NCI-H526 (cell line): ENCODE data around the gene FAM83E.
A peak's percentile ranks its signal among the peaks of the same experiment; 100 is the strongest.
"Not testable (repeated sequence)": the region's sequence is repeated elsewhere in the genome, so short reads cannot be mapped to it uniquely, and the experiment has no call there.

Experiments
- DNase-seq, 2 experiments: peaks; one replicate each; lab custom pipeline; 2025; lab: John Stamatoyannopoulos, UW

FAM83E gene

DNA sequence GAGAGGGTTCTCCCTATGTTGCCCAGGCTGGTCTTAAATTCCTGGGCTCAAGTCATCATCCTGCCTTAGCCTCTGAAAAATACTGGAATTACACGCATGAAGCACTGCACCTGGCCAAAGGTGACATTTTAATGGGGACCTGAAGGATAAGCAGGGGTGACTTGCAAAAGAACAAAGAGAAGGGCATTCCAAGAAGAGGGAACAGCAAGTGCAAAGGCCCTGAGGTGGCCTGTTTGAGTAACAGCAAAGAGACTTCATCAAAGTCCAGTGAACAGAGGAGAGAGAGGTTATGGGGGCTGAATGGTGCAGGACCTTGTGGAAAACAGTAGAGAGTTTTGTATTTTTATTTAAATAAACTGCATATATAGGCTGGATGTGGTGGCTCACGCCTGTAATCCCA lies 27.0 kb upstream of the FAM83E start:
- DNase-seq, result no peak

DNA sequence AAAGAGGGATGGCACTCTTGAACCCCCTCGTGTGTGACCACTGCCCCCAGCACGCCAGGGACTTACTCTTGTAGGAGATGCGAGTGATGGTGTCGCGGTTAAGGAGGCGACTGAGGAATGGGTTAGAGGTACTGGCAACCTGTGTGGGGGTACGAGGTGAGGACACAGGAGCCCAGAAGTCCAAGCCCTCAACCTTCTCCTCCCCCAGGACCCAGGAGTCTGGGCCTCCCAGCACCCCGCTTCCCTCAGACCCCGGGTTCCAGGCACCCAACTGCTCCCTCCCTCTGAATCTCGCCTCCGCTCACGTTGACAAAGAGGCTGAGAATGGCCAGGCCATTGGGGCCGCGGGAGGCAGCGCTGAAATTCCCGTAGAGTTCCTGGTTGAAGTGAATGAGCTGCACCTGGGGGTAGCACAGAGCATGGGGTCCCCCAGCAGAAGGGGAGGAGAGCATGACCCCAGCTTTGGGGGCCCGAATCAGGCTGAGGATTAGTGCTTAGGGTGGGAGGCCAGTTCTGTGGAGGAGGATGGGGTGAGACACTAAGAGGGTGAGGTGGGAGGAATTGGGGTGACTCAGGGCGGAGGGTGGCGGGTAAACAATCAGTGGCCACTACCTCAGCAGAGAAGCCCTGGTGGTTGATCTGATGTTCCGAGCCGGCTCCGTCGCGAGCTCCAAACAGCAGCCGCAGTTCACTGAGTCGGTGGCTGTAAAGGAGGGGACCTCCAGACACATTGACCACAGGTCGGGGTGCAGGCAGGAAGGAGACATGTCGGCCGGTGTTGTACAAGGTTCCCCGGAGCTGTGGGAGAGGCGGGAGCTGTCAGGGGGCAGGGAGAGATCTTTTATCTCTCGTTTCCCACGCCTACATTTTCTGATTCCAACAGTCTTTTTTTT lies 24.9 kb upstream of the FAM83E start:
- DNase-seq, result no peak

DNA sequence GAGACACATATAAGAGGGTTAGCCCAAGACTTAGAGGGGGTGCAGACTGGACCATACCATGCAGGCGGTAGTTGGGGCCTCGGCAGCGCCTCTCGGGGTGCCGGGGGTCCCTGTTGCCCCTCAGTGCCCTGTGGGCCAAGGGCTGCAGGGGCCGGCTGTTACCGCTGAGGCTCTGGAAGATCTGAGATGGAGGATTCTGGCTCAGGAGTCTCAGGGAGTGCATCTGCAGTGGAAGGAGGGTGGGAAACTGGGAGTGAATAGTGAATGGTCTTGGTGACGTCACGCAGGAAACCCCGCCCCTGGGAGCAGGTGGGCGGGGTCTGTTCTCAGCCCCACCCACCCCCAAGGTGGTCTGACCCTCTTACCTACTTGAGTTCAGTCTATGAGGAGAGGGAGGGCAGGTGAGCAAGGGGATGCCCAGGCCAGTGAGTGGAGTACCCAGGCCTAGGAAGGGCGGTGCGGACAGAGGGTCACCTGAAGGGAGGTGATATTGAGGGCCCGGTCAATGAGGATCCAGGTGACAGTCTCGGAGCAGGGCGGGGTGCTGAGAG lies 24.0 kb upstream of the FAM83E start:
- no peak for DNase-seq

DNA sequence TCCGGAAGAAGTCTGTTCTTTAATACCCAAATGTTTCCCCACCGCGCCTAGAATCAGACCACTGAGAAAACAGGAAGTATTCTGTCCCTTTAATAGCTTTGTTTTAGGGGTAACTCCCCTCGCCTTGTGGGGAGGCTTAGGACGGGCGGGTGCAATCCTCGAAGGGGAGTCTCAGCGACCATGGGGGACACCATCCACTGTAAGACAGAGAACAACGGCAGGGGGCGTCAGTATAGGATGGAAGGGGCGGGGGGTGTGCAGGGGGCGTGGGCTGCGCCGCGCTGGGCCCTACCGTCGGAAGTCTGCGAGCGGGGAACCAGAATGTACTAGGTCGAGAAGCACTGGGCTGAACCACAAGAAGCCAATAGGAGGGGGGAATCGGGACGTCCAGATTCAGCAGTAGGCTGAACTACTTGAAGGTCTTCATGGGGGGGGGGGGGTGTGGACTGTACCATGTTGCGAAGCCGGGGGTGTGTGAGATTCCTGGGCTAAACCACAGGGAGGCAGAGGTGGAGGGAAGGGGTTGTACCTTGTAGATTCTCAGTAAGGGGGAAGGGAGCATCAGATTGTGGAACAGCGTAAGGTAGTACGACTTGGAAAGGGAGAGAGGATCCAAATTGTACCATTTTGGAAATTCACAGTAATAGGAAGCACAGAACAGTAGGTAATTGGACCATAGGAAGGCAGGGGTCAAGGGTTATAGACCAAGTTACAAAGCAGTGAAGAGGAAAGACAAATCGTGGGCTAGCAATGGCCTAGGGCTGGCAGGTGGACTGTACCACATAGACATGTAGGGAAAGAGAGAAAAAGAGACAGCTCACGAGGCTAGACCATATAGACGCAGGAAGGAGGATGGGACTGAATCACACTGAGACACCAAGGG lies 23.3 kb upstream of the FAM83E start:
- peak; percentile 83 to 95 for DNase-seq

DNA sequence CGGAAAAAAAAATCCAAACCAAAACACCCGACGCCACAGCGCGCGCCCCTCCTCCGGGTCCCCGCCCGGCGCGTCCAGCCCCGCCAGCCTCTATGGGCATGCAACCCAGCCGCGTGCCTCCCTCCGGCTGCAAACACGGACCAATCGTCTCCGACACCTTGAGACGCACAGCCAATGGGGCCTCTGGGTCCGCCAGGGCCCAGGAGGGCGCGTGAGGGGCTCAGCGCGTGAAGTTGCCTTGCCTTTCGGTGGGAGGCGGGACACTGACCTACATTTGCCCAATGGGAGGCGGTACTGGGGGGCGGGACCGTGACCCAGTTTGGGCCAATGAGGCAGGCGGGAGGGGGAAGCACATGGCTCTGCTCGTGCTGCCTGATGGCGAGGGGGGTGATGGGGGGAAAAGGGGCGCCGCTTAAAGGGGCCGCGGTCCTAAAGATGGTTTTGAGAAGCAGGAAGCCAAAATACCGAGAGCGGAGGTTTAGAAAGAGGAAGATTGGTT lies 22.6 kb upstream of the FAM83E start:
- peak; percentile 99 for DNase-seq

DNA sequence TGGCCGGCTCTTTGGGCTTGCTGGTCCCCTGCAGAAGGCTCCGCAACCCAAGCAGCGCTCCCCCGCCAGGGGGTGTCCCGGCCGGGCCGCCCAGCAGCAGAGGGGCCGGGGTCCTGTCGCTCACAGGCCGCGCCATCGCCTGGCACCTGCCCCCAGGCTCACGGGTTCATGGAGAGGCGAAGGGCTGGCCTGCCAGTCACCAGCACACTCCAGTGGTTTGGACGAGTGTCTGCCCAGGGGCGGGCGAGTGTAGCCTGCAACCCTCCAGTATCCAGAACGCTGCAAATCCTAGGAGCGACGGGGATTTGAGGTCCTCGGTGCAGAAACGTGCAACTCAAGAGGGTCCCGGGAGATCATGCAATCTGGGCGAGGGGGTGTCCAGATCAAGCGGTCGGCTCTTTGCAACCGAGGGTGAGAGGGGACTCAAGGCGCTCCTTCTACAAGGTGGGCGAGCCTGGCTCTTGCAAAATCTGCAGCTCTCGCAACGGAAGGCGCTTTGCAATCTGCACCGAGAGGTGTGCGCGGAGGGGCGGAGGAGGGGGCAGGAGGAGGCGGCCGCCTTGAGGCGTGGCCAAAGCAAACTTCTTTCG lies 22.1 kb upstream of the FAM83E start, which contains the start of gene DBP:
TSS of gene DBP (minus strand) at position 521 of the 590 bp plus-strand sequence. CDS start at position 136, 385 bp downstream.
- peak; percentile 68 to 72 for DNase-seq

DNA sequence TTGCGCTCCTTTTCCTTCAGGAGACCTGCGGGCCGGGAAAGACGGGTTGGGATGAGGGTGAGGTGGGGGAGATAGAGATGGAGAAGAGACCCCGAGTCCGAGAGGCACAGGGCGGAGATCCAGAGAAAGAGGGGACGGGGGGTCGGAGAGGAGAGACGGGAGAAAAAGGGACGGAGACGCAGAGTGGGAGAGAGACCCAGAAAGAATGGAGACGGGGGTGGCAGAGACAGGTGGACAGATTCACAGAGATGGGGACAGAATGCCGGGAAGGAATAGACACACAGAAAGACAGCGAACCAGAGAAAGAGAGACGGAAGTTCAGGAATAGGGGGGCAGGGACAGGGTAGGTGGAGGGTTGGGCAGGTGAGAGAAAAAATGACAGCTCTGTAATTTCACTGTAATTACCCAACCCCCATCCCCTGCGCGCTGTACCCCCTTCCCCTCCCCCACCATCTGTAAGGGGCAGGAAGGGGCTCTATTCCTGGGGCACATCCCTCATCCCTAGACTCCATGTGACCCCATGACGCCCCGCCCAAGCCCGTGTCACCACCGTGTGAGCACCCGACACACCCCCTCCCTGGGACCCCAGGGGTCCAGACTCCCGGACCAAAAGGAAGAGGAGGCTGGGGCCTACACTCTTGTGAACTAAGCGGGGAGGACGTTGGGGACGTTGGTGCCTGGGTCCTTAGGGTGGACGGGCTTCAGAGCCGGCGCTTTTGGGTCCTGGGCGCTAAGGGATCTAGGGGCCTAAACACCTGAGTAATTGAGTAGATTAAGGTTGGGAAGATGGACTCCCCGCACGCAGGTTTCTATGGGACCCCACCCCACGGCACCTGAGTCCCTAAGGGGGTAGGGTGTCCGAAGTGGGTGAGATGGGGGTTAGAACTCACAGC lies 21.3 kb upstream of the FAM83E start:
- peak; percentile 36 to 42 for DNase-seq

DNA sequence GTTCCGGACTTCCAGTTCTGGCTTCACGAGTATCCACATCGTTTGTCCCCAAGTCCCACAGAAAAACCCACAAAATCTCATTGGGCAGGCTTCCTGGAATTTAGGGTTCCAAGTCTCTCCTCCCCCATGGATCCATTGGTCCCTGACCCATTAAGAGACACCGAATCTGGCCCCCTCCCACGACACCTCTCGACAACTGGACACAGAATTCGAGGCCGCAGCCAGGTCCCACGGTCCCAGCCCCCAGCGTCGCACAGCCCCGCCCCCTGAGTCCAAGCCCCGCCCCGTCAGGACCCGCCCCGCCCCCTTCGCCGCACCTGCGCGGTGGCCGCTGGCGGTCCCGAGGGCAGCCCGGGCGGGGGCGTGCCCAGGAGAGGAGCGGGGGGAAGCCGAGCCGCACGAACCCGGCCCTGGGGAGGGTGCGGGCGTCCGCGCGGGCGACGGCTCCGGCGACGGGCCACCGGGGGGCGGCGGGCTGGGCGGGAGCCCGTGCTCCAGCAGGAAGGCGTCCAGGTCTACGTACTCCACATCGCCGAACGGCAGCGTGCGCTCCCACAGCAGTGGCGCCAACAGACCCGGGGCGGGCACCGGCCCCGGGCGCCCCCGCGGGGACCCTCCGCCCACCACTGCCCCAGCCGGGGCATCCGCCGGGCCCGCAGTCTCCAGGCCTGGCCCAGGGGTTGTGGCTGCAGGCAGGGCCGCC lies 20.5 kb upstream of the FAM83E start:
- DNase-seq, result peak in 1 of 2 experiments; percentile 79

DNA sequence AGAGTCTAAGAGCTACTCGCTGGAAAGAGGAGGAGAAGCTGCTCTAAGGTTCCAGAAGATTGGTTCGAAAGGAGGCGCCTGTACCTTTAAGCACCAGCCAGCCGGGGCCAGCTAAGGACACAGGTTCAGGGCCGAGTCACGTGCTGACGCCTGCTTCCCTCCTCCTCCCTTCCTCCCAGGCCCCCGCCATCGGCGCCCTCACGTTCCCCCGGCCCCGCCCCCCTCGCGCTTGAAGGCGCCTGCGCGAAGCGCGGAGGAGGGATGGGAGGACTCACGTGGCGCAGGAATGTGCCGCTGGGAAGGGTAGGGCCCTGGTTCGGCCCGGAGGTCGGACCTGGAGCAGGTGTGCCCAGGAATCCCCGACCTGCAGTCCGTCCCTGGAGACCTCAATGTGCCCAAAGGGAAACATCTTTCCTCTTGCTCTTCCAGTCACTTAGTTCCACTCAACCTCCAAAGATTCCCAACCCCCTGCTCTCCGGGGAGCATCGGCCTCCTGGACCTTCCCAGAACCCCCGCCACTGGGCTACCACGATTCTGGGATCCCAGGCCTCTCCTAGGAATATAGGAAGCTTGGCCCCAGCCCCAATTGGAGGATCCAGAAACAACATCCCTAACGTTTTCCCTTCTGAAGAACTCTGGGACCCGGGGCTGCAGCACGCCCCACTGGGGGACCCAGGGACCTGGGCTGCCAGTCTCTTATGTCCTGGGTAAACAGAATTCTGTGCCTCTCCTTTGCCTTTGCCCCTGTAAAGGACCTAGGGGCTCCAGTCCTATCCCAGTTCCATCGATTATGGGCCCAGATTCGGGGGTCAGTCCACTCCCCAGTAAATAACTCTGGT lies 19.8 kb upstream of the FAM83E start:
- peak; percentile 94 to 99 for DNase-seq

DNA sequence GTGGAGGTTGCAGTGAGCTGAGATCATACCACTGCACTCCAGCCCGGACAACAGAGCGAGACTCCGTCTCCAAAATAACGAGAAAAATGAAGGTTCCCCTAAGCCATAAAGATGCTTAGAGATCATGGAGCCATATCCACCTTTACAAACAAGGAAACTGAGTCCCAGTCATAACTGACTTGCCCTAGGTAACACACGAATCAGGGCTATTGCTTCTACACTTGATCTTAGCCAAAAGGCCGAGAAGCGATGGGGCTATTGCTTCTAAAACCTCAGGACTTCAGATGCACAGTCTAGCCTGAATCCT lies 19.1 kb upstream of the FAM83E start:
- DNase-seq, result no peak

DNA sequence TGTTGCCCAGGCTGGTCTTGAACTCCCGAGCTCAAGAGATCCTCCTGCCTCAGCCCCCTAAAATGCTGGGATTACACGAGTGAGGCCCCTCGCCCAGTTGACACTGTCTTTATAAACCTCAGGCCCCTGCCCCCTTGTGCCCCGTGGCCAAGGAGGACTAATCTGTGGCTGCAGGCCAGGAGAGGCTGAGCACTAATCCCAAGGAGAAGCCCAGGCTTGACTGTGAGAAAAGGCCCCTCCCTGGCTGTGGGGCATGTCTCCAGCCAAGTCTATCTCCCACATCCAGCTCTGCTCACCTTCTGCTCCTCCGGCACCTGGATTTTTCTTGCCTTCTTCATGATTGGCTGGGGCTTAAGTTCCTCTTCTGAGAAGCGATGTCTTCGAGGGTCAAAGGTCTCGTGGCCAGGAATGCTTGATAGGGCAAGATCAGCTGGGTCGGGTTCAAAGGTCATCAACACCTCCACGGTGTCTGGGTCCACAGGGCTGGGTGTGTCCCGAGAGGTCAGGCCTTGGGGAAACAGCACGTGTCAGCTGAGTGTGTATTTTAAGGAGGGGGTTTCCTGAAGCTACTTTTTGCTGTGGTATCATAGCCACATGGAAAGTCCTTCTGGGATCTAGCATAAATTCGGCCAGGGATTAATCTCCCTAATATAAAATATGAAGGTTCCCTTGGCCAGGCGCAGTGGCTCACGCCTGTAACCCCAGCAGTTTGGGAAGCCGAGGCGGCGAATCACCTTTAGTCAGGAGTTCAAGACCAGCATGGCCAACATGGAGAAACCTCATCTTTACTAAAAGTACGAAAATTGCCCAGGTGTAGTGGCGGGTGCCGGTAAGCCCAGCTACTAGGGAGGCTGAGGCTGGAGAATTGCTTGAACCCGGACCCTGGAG lies 18.5 kb upstream of the FAM83E start:
- DNase-seq, result no peak

DNA sequence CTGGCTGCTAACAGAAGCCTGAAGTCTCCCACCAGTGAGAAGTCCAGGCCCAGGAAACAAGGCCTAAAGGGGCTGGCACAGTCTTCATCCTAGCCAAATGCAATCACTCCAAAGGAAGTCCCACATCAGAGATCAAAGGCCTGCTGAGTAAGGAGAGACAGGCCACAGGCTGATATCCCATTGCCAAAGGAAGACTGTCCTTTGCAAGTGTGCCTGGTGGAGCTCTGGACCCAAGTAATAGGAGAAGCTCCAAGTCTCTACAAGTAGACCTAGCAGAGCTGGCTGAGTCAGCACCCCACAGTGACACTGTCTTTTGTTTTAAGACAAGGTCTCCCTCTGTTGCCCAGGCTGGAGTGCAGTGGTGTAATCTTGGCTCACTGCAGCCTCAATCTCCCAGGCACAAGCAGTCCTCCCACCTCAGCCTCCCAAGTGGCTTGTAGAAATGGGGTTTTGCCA lies 17.8 kb upstream of the FAM83E start:
- no peak for DNase-seq

DNA sequence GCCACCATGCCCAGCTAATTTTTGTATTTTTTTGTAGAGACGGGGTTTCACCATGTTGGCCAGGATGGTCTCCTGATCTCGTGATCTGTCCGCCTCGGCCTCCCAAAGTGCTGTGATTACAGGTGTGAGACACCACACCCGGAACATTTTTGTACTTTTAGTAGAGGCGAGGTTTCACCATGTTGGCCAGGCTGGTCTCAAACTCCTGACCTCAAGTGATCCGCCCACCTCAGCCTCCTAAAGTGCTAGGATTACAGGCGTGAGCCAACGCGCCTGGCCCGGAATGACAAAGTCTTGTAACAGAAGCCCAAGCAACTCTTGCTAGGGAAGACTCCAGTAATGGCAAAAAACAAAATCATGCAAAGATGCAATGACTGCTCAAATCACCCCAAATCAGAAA lies 17.4 kb upstream of the FAM83E start:
- DNase-seq, result not testable (repeated sequence)

DNA sequence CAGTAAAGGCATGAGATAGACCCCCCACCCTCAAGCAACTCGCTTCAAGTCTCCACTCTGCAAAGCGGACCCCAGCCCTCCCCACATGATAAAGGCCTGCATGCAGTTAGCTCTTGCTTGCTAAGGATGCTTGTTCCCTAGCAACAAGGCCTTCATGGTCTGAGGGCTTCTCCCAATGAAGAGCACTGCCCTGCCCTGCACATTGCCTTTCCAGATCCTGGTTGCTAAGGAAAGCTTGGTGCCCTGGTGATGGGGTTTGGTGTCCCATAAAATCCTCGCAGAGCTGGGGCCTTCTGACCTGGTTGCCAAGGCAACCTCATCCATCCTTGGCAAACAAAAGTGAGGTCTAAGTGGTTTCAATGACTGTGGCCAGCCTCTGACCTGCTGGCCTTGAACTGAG lies 16.3 kb upstream of the FAM83E start:
- no peak for DNase-seq

DNA sequence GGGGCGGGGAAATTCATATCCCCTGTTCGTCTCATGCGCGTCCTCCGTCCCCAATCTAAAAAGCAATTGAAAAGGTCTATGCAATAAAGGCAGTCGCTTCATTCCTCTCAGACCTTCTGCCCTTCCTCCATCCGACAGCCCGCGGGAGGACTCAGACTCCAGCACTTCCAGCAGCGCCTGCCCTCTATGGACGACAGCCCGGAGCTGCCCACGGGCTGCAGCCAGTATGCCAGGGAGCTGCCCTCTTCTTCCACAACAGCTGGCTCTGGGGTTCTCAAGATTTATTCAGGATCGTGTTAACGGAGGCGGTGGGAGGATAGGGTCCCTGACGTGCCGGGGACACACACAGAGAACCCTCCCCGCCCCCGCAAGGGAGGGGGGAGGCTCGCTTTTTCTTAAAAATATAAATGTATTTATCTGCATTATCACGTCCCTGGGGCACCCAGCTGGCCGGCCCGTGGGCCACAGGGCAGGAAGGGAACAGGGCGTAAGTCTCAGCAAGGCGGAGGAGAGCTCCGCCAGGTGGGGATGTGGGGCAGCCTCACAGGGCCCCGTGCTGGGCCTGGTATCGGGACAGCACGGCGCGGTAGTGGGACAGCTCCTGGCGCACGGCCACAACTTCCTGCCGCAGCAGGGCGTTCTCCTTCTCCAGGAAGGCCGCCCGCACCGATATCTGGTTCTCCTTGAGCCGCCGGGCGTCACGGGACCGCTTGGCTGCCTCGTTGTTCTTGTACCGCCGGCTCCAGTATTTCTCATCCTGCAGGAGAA lies 15.6 kb upstream of the FAM83E start:
- DNase-seq, result no peak

DNA sequence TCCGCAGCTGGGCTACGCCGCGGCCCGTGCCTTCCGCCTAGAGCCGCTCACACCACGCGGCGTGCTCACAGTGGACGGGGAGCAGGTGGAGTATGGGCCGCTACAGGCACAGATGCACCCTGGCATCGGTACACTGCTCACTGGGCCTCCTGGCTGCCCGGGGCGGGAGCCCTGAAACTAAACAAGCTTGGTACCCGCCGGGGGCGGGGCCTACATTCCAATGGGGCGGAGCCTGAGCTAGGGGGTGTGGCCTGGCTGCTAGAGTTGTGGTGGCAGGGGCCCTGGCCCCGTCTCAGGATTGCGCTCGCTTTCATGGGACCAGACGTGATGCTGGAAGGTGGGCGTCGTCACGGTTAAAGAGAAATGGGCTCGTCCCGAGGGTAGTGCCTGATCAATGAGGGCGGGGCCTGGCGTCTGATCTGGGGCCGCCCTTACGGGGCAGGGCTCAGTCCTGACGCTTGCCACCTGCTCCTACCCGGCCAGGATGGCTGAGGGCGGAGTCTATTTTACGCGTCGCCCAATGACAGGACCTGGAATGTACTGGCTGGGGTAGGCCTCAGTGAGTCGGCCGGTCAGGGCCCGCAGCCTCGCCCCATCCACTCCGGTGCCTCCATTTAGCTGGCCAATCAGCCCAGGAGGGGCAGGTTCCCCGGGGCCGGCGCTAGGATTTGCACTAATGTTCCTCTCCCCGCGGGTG lies 14.9 kb upstream of the FAM83E start:
- peak; percentile 60 to 69 for DNase-seq

DNA sequence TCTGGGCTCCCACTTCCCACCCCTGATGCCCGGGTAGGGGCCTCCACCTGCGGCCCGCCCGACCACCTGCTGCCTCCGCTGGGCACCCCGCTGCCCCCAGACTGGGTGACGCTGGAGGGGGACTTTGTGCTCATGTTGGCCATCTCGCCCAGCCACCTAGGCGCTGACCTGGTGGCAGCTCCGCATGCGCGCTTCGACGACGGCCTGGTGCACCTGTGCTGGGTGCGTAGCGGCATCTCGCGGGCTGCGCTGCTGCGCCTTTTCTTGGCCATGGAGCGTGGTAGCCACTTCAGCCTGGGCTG lies 14.4 kb upstream of the FAM83E start:
- no peak for DNase-seq
